Epithelial cell of esophagus (primary cell): ENCODE measurements around the gene GLDC.
A peak's percentile ranks its signal among the peaks of the same experiment; 100 is the strongest.

ENCODE experiments used
- DNase-seq: peaks from one replicate; pipeline ENCODE4 v3.0.0; 2010; ENCODE audit warnings: low read depth
- H3K4me3 ChIP-seq: 2 replicates; pipeline ENCODE4 v1.5.1; 2011; ENCODE audit warnings: mild to moderate bottlenecking, low read length, control low read depth
- CTCF ChIP-seq: IDR thresholded peaks from 2 replicates; pipeline ENCODE4 v1.5.1; 2011; ENCODE audit warnings: low read depth, mild to moderate bottlenecking, low read length, control low read depth, inconsistent platforms; ENCODE audit not compliant: insufficient read depth; ENCODE audit errors: missing control alignments

Gene GLDC

GRCh38 chr9:6681957-6682501 lies 36.5 kb upstream of the GLDC start:
- no peak for DNase-seq
- TF ChIP-seq CTCF: no peak
- H3K4me3 ChIP-seq: peak overlapping the region; percentile 79

- peak overlapping the region; percentile 79 for H3K4me3 ChIP-seq
- DNase-seq: peak; percentile 99
- TF ChIP-seq CTCF: no peak
Observed at GRCh38 chr9:6681147-6681956, 35.8 kb upstream of the GLDC start.

GRCh38 chr9:6680797-6681146 lies 35.2 kb upstream of the GLDC start:
- peak overlapping the region; percentile 79 for H3K4me3 ChIP-seq
- DNase-seq: no peak
- no peak for TF ChIP-seq CTCF

- DNase-seq: no peak
- TF ChIP-seq CTCF: no peak
- no peak overlapping the region for H3K4me3 ChIP-seq
Observed at GRCh38 chr9:6677803-6678202, 32.3 kb upstream of the GLDC start.

- TF ChIP-seq CTCF: no peak
- H3K4me3 ChIP-seq: no peak overlapping the region
Observed at GRCh38 chr9:6676254-6676921, 30.9 kb upstream of the GLDC start.

GRCh38 chr9:6675268-6675667 lies 29.7 kb upstream of the GLDC start:
- no peak for TF ChIP-seq CTCF
- H3K4me3 ChIP-seq: no peak overlapping the region
- DNase-seq: no peak

More at GRCh38 chr9:6676254-6676921, 30.9 kb upstream of the GLDC start:
- no peak for DNase-seq
